ENCODE results near the gene RTL1.

Gene RTL1

DNA sequence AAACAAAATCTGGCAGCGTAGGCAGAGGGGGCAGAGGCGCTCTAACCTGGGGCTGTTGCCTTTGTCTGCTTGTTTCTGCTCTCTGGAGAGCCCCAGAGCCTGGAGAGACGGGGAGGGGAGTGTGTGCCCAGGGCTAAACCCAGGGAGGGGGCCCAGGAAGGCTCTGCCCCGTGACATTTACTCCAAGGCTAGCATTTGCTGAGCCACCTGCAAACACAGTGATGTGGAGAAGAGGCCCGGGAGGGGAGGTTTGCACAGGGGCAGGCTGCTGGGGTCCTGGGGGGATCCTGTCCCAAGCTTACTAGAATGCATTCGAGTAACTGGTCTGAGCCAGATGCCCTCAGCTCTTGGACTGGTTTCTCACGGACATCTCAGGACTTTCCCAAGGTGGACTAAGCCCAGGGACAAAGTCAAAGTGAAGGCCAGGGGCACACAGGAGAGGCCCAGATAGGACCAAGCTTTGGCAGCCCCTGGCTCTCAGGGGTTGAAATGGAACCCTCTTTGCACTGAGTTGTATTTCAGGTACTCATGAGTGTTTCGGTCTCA lies 65.6 kb downstream of the RTL1 start:
- no peak overlapping the region for H3K4me3 ChIP-seq (ENCODE audit: low read depth, low read length)
- TF ChIP-seq, protein P1, sequence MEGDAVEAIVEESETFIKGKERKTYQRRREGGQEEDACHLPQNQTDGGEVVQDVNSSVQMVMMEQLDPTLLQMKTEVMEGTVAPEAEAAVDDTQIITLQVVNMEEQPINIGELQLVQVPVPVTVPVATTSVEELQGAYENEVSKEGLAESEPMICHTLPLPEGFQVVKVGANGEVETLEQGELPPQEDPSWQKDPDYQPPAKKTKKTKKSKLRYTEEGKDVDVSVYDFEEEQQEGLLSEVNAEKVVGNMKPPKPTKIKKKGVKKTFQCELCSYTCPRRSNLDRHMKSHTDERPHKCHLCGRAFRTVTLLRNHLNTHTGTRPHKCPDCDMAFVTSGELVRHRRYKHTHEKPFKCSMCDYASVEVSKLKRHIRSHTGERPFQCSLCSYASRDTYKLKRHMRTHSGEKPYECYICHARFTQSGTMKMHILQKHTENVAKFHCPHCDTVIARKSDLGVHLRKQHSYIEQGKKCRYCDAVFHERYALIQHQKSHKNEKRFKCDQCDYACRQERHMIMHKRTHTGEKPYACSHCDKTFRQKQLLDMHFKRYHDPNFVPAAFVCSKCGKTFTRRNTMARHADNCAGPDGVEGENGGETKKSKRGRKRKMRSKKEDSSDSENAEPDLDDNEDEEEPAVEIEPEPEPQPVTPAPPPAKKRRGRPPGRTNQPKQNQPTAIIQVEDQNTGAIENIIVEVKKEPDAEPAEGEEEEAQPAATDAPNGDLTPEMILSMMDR (IDR thresholded peaks at IDR 0.05; ENCODE audit: low read depth, low read length, missing control alignments): no peak

DNA sequence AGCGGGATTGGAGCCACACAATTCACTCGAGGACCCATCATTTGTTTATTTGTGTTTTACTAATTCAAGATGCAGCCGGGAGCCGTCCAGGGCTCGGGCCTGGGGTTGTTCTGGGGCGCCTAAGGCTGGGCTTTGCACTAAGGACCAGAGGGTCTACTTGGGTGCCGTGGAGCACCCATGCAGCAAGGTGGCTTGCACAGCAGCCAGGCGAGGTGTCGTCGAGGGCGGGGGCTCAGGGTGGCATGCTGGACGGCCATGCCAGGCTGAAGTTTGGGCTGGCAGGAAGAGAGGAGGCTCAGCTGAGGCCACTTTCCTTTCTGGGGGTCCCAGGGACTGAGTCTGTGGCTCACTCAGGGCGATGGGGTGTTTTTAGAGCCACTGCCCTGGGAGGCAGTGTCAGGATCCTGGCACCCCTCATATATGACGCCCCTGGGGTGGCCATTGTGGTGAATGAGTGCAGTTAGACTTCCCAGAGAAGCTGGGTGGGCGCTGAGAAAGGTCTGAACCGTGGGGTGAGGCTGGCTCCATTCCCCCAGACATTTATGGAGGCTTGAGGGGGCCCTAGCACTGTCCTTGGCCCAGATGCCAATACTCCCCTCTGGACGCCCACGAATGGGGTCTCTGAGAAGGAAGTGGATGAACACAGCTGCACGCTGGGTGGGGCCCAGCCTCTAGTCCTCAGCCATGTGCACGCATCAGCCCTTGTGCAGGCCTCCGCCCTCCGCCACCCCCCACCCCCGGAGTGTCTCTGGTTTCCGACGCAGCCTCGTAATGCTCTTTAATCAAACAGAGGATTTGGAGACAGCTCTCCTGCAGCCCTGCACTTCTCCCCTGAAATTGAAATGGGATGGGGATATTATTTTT lies 66.3 kb downstream of the RTL1 start:
- no peak overlapping the region for H3K4me3 ChIP-seq (ENCODE audit: low read depth, low read length)
- TF ChIP-seq, protein P1 (IDR thresholded peaks at IDR 0.05; ENCODE audit: low read depth, low read length, missing control alignments): no peak
- no peak for DNase-seq (ENCODE audit: low read depth)

More for the DNA sequence above, 65.6 kb downstream of the RTL1 start:
- no peak for DNase-seq (ENCODE audit: low read depth)

DNA sequence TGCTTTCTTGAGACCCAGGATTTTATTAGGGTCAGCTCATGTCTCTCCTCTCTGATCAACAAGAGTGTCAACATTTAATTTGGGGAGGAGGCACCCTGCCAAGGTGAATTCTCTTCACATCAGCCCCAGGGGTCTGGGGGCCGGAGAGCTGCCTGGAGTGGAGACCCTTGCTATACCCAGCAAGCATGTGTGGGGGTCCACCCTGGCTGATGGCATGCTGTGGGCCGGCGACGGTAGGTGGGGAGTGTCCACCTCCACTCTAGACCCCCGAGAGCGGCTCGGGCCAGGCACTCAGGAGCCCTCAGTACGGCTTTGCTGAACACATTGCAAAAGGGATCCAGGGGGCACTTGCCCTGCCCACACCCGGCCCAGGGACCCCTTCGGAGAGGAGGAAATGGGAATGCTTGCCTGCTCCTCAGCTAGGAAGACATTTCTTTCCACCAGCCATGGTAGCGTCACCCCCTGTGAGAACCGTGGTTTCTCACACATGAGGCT lies 67.2 kb downstream of the RTL1 start:
- TF ChIP-seq, protein P1 (IDR thresholded peaks at IDR 0.05; ENCODE audit: low read depth, low read length, missing control alignments): no peak
- no peak for DNase-seq (ENCODE audit: low read depth)
- H3K4me3 ChIP-seq (ENCODE audit: low read depth, low read length): no peak overlapping the region

DNA sequence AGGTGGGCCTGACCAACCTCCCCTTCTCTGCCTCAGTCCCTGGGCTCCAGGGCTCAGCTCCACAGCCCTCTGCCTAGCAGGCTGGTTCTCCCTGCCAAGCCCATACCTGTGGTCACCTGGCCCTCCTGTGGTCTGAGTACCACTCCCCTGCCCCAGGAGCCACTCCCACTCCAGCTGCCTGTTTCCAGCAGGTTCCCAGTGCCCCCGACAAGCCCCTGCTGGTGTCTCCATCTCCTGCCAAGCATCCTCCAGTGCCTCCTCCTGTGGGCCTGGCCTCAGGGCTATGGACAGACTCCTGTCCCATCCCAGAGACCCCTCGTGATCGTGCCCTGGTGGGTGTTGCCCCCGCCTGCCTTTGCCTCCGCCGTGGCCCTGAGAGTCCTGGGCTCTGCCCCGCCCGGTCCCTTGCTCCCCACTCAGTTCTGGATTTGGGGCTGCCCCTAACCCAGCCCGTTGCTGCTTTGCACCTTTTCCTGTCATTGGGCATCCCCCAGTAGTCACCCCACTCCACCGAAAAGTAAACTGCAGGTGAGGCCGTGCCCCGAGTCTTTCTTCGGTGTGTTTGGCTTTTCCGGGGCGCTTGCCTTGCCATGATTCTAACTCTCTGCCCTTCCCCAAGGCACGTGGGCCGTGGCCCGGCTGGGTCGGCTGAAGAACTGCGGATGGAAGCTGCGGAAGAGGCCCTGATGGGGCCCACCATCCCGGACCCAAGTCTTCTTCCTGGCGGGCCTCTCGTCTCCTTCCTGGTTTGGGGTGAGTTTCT lies 67.8 kb downstream of the RTL1 start:
- TF ChIP-seq, protein P1 (IDR thresholded peaks at IDR 0.05; ENCODE audit: low read depth, low read length, missing control alignments): no peak
- no peak for DNase-seq (ENCODE audit: low read depth)
- H3K4me3 ChIP-seq (ENCODE audit: low read depth, low read length): no peak overlapping the region

DNA sequence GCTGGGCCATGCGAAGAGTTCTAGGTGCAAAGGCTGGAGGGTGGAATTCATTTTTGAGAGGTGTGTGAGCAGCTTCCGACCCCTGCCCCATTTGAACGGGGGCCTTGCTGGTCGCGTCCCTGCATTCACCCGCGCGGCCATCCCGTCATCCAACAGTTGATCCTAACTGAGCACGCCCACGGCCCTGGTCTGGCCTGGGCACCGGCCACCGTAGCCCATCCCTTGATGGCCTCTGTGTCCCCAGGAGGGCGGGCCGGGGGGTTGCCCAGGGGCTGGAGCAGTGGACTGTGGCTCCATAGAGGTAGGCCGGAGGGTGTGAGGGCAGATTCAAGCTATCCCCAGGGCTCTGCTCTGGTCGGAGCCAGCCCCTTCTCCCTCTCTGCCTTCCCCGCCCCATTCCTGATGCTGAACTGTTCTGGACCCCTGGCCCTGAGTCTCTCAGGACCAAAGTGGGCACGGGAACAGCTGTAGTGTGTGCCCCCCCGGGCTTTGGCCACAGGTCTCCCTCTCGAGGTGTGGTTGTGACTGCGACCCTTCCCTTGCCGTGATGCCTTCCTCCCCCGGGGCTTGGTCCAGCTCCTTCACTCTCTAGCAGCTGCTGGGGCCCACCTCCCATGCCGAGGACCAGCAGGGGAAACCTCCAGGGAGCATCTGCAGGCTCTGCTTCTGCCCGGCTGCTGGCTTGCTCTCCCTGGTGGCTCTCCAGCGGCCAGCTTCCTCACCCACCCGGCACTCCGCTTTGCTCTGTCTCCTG lies 68.6 kb downstream of the RTL1 start:
- no peak overlapping the region for H3K4me3 ChIP-seq (ENCODE audit: low read depth, low read length)
- DNase-seq (ENCODE audit: low read depth): no peak
- TF ChIP-seq, protein P1 (IDR thresholded peaks at IDR 0.05; ENCODE audit: low read depth, low read length, missing control alignments): no peak

DNA sequence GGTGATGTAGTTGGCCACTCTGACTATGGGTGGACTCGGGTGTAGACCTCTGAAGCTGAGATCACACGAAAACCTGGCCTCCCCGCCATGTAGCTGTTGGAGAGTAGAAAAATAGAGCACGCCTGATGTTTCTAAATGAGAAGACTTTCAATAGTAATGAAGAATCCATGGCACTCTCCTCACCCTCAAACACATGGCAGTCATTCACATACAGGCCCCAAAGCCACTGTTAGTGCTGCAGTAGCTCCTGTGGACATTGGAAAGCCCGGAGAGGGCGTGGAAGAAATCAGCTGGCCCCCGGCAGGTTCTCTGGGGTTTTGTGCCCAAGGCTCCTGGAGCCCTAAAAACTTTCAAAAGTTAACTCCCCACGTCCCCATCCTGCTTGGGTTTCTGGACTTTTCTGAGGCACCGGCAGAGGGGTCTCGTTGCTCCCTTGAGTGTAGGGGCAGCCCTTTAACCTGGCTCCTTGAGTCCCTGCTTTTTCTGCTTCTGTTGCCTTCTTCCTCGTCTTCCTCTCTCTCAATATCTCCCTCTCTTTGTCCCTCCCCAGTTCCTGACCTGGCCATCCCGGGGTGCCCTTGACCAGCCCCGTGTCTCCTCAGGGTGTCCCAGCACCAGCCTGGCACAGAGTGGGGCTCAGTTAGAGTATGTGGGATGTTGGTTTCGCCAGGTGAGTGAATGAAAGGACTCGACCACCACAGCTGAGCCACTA lies 69.3 kb downstream of the RTL1 start:
- DNase-seq (ENCODE audit: low read depth): no peak
- H3K4me3 ChIP-seq (ENCODE audit: low read depth, low read length): no peak overlapping the region
- TF ChIP-seq, protein P1 (IDR thresholded peaks at IDR 0.05; ENCODE audit: low read depth, low read length, missing control alignments): no peak

All from GM12864 (cell line).